HCT116 (cell line): ENCODE measurements around the gene LAIR1.

Experiments used
- ATF3 ChIP-seq: IDR thresholded peaks from 2 replicates; pipeline ENCODE4 v1.6.1; 2012
- POLR2AphosphoS5 ChIP-seq: IDR thresholded peaks from 2 replicates; pipeline ENCODE4 v1.6.1; 2011; ENCODE audit warnings: mild to moderate bottlenecking, low read depth, low read length, moderate library complexity
- ZNF274 ChIP-seq: fragments of 200-500 bp; sonication (Bioruptor generic); IDR thresholded peaks from 2 replicates; pipeline ENCODE4 v1.6.1; 2014; ENCODE audit warnings: mild to moderate bottlenecking, low read depth, low read length, inconsistent platforms

- TF ChIP-seq ATF3 = no peak
- no peak for TF ChIP-seq ZNF274
- no peak for TF ChIP-seq POLR2AphosphoS5
Observed at GRCh38 chr19:54335979-54336892, 28.5 kb downstream of the LAIR1 start.
